ENCODE results near the gene YY1. TPM values are rescaled to one million over a fixed set of nuclear protein-coding genes. Genes with fewer than 3 reads are reported as not detected.
"Not testable (repeated sequence)": the region's sequence is repeated elsewhere in the genome, so short reads cannot be mapped to it uniquely, and the experiment has no call there.

The YY1 gene
- polyA plus RNA-seq, 5 donors = 104 to 140 (median 120) TPM

- no peak for DNase-seq
These were observed 55.4 kb downstream of the YY1 start for GRCh38 chr14:100294213-100294962.

GRCh38 chr14:100294963-100295330 lies 56.0 kb downstream of the YY1 start:
- no peak for DNase-seq

- no peak for DNase-seq
These were observed 56.6 kb downstream of the YY1 start for GRCh38 chr14:100295376-100296105.

GRCh38 chr14:100296106-100296651 lies 57.2 kb downstream of the YY1 start:
- no peak for DNase-seq

- not testable (repeated sequence) for DNase-seq
These were observed 57.8 kb downstream of the YY1 start for GRCh38 chr14:100296729-100297128.

GRCh38 chr14:100297320-100298300 lies 58.7 kb downstream of the YY1 start:
- DNase-seq = peak; percentile 73 to 75

GRCh38 chr14:100298551-100299237 lies 59.8 kb downstream of the YY1 start:
- no peak for DNase-seq

GRCh38 chr14:100299238-100299560 lies 60.3 kb downstream of the YY1 start:
- DNase-seq = no peak

- no peak for DNase-seq
These were observed 63.7 kb downstream of the YY1 start for GRCh38 chr14:100302616-100303015.

- no peak for DNase-seq
These were observed 64.2 kb downstream of the YY1 start for GRCh38 chr14:100303179-100303578.

GRCh38 chr14:100303925-100304324 lies 65.0 kb downstream of the YY1 start:
- DNase-seq = no peak

GRCh38 chr14:100304825-100305323 lies 65.9 kb downstream of the YY1 start:
- peak; percentile 31 to 49 for DNase-seq

- peak in 1 of 2 donors; percentile 14 for DNase-seq
These were observed 66.6 kb downstream of the YY1 start for GRCh38 chr14:100305324-100306100.

GRCh38 chr14:100306101-100306997 lies 67.4 kb downstream of the YY1 start, which contains the start of gene SLC25A29:
Gene SLC25A29, minus strand, starts transcription at chr14:100306444. Its CDS starts 212 bp downstream, at chr14:100306232.
- peak; percentile 86 to 91 for DNase-seq

GRCh38 chr14:100306998-100307765 lies 68.2 kb downstream of the YY1 start:
- peak in 1 of 2 donors; percentile 23 for DNase-seq

GRCh38 chr14:100307766-100308426 lies 69.0 kb downstream of the YY1 start:
- no peak for DNase-seq

GRCh38 chr14:100308427-100308792 lies 69.5 kb downstream of the YY1 start:
- not testable (repeated sequence) for DNase-seq
